ENCODE measurements around the gene STUM. TPM values are rescaled to one million over a fixed set of nuclear protein-coding genes. Genes with fewer than 3 reads are reported as not detected.

The STUM gene
- polyA plus RNA-seq, 2 of the 4 experiments (the other 2 are of a cell fraction) = not detected

GRCh38 chr1:226606311-226607267 is 58.0 kb downstream of the STUM start (continued):
- no peak for TF ChIP-seq USF2 (IDR thresholded peaks at IDR 0.05)
- no peak for TF ChIP-seq EHMT2 (IDR thresholded peaks at IDR 0.05; ENCODE audit: low read depth)

- ChIA-PET POLR2A (no interaction called here), CTCF (interaction anchor here (1.8 to 2.1 kb wide), 2 partner anchors 18 to 27 kb away, joined by 9 to 10 read pairs; no protein-coding TSS in a partner anchor)
- Histone ChIP-seq H3K27ac (no peak overlapping the region), H3K4me2 (no peak overlapping the region), H3K9me3 (no peaks in the 10 kb centered on the region), H3K4me1 (no peaks in the 10 kb centered on the region), H3K4me3 (no peak overlapping the region)
- DNase-seq (ENCODE audit: low read depth in 1 of 2, low spot score in 1 of 2) (no peak), ATAC-seq (no peak), FAIRE-seq (no peak)
- TF ChIP-seq NPAS2 (CRISPR knock-in tag; IDR thresholded peaks at IDR 0.05; ENCODE audit: borderline replicate concordance) = no peak
- TF ChIP-seq PHF8 (IDR thresholded peaks at IDR 0.05; ENCODE audit: borderline replicate concordance, low read depth) = no peak
- no peak for TF ChIP-seq HDAC2 (IDR thresholded peaks at IDR 0.05)
- TF ChIP-seq POLR2AphosphoS2 (conservative IDR thresholded peaks at IDR 0.05; ENCODE audit: low read length) = no peak
- TF ChIP-seq CBX8 (IDR thresholded peaks at IDR 0.05) = no peak
- no peak for TF ChIP-seq ELK1 (IDR thresholded peaks at IDR 0.05; ENCODE audit: low read depth, low read length)
- 80% methylated on average over 12 of the region's 12 CpGs for WGBS (ENCODE audit: missing lambda C conversion rate)
Observed at GRCh38 chr1:226607268-226607660, 58.7 kb downstream of the STUM start.

GRCh38 chr1:226607821-226608220 is 59.3 kb downstream of the STUM start:
- CTCF ChIA-PET = interaction anchor here (0.5 to 2.7 kb wide), 12 partner anchors 13 to 299 kb away, joined by 3 to 14 read pairs (median 6); no protein-coding TSS in a partner anchor
- Histone ChIP-seq H3K4me2 (no peak overlapping the region), H3K4me1 (no peaks in the 10 kb centered on the region), H3K9me3 (no peaks in the 10 kb centered on the region), H3K4me3 (no peak overlapping the region), H3K27ac (no peak overlapping the region)
- FAIRE-seq = no peak
- ATAC-seq = no peak
- WGBS (ENCODE audit: missing lambda C conversion rate) = 100% methylated on average over 1 of the region's 1 CpG
- POLR2A ChIA-PET = no interaction called here
- TF ChIP-seq HMGXB4 (CRISPR knock-in tag; IDR thresholded peaks at IDR 0.05; ENCODE audit: borderline replicate concordance) (no peak), ATOH8 (CRISPR knock-in tag; IDR thresholded peaks at IDR 0.05; ENCODE audit: low read depth) (no peak), HES2 (IDR thresholded peaks at IDR 0.05) (no peak), ZSCAN20 (CRISPR knock-in tag; IDR thresholded peaks at IDR 0.05) (no peak), JUNB (IDR thresholded peaks at IDR 0.05) (no peak), CBX2 (IDR thresholded peaks at IDR 0.05; ENCODE audit: borderline replicate concordance, low read depth) (no peak), CHD4 (IDR thresholded peaks at IDR 0.05; ENCODE audit: borderline replicate concordance) (no peak), USF2 (IDR thresholded peaks at IDR 0.05) (no peak), NFE2L2 (conservative IDR thresholded peaks at IDR 0.05; ENCODE audit: low read length) (no peak), POLR2AphosphoS2 (conservative IDR thresholded peaks at IDR 0.05; ENCODE audit: low read length) (no peak), CBX8 (IDR thresholded peaks at IDR 0.05) (no peak), RFX5 (IDR thresholded peaks at IDR 0.05) (no peak), BHLHE40 (IDR thresholded peaks at IDR 0.05; ENCODE audit: low read depth, low read length) (no peak), RCOR1 (IDR thresholded peaks at IDR 0.05; ENCODE audit: low read depth, low read length) (no peak), HOXB13 (CRISPR knock-in tag; IDR thresholded peaks at IDR 0.05; ENCODE audit: low read depth) (no peak), NR3C1 (IDR thresholded peaks at IDR 0.05) (no peak), POLR2A (IDR thresholded peaks at IDR 0.05; ENCODE audit: low read length) (no peak), RNF2 (IDR thresholded peaks at IDR 0.05; ENCODE audit: borderline replicate concordance, low read depth) (no peak), HOXA7 (CRISPR knock-in tag; IDR thresholded peaks at IDR 0.05) (no peak), SREBF2 (IDR thresholded peaks at IDR 0.05) (no peak)
- no peak for DNase-seq (ENCODE audit: low read depth in 1 of 2, low spot score in 1 of 2)

Measured in A549 (cell line).